Trophoblast cell (in vitro differentiated cells and primary cell): ENCODE data around the gene GNLY.

Source experiments
- DNase-seq, 2 donors: peaks; one replicate each; pipeline ENCODE4 v3.0.0-alpha.2; 2016
- H2AFZ ChIP-seq: 2 replicates; pipeline ENCODE4 v1.6.1; 2013; ENCODE audit warnings: low read length, moderate library complexity, mild to moderate bottlenecking; ENCODE audit not compliant: insufficient read depth, poor library complexity
- H2AK5ac ChIP-seq: 2 replicates; pipeline ENCODE4 v1.6.1; 2013; ENCODE audit warnings: mild to moderate bottlenecking, low read length
- H2BK120ac ChIP-seq: 2 replicates; pipeline ENCODE4 v1.6.1; 2013; ENCODE audit warnings: low read length, mild to moderate bottlenecking, moderate library complexity; ENCODE audit not compliant: insufficient read depth, poor library complexity
- H2BK12ac ChIP-seq: 2 replicates; pipeline ENCODE4 v1.6.1; 2013; ENCODE audit warnings: mild to moderate bottlenecking, low read length, moderate library complexity
- H2BK5ac ChIP-seq: 2 replicates; pipeline ENCODE4 v1.6.1; 2013; ENCODE audit warnings: low read length, low read depth, moderate library complexity, mild to moderate bottlenecking; ENCODE audit not compliant: poor library complexity
- H3K14ac ChIP-seq: 2 replicates; pipeline ENCODE4 v1.6.1; 2013; ENCODE audit warnings: mild to moderate bottlenecking, low read length
- H3K18ac ChIP-seq: 2 replicates; pipeline ENCODE4 v1.6.1; 2013; ENCODE audit warnings: mild to moderate bottlenecking, low read length
- H3K23ac ChIP-seq: 2 replicates; pipeline ENCODE4 v1.6.1; 2013; ENCODE audit warnings: low read length
- H3K27ac ChIP-seq: 2 replicates; pipeline ENCODE4 v1.5.1; 2013; ENCODE audit warnings: low read depth, mild to moderate bottlenecking, inconsistent platforms, low read length, moderate library complexity
- H3K27me3 ChIP-seq: 2 replicates; pipeline ENCODE4 v1.6.1; 2013; ENCODE audit warnings: inconsistent platforms, mild to moderate bottlenecking, low read length, moderate library complexity; ENCODE audit not compliant: insufficient read depth
- H3K36me3 ChIP-seq, 2 experiments: 1 replicate in 1 of 2; 2 replicates in 1 of 2; pipeline ENCODE4 v1.6.1; 2013; ENCODE audit warnings: low read length in 2 of 2, mild to moderate bottlenecking in 2 of 2, moderate library complexity in 1 of 2; ENCODE audit not compliant: insufficient read depth in 2 of 2, control insufficient read depth in 1 of 2
- H3K4ac ChIP-seq: 2 replicates; pipeline ENCODE4 v1.6.1; 2013; ENCODE audit warnings: low read depth, mild to moderate bottlenecking, low read length, moderate library complexity
- H3K4me1 ChIP-seq, 2 experiments: 1 replicate in 1 of 2; 2 replicates in 1 of 2; pipeline ENCODE4 v1.6.1; 2013; ENCODE audit warnings: low read length in 2 of 2, mild to moderate bottlenecking in 2 of 2, moderate library complexity in 1 of 2; ENCODE audit not compliant: insufficient read depth in 2 of 2, control insufficient read depth in 1 of 2
- H3K4me2 ChIP-seq: 2 replicates; pipeline ENCODE4 v1.6.1; 2013; ENCODE audit warnings: inconsistent platforms, mild to moderate bottlenecking, low read length, moderate library complexity
- H3K4me3 ChIP-seq: 2 replicates; pipeline ENCODE4 v1.5.1; 2013; ENCODE audit warnings: mild to moderate bottlenecking, low read depth, low read length, inconsistent platforms
- H3K79me1 ChIP-seq: one replicate; pipeline ENCODE4 v1.6.1; 2013; ENCODE audit warnings: low read length
- H3K79me2 ChIP-seq: 2 replicates; pipeline ENCODE4 v1.6.1; 2013; ENCODE audit warnings: low read length, mild to moderate bottlenecking; ENCODE audit not compliant: control insufficient read depth, insufficient read depth, poor library complexity
- H3K9ac ChIP-seq: 2 replicates; pipeline ENCODE4 v1.6.1; 2013; ENCODE audit warnings: mild to moderate bottlenecking, low read length
- H3K9me3 ChIP-seq: 2 replicates; pipeline ENCODE4 v1.6.1; 2013; ENCODE audit warnings: low read depth, mild to moderate bottlenecking, control low read depth, inconsistent platforms, low read length; ENCODE audit not compliant: insufficient read depth
- H4K12ac ChIP-seq: 2 replicates; pipeline ENCODE4 v1.6.1; 2013; ENCODE audit warnings: low read depth, mild to moderate bottlenecking, low read length, moderate library complexity
- H4K8ac ChIP-seq: 2 replicates; pipeline ENCODE4 v1.6.1; 2013; ENCODE audit warnings: low read depth, mild to moderate bottlenecking, low read length, moderate library complexity
- H4K91ac ChIP-seq: one replicate; pipeline ENCODE4 v1.6.1; 2013; ENCODE audit warnings: low read depth, mild to moderate bottlenecking, low read length, moderate library complexity
- WGBS: extraction: QIAGEN DNeasy Blood & Tissue Kit; methylation state at CpG from one replicate; pipeline ENCODE4 v1.1.7; 2013; ENCODE audit warnings: missing lambda C conversion rate; ENCODE audit not compliant: insufficient read length, insufficient coverage; ENCODE audit errors: extremely low coverage; 5-methylcytosine and 5-hydroxymethylcytosine counted together

The GNLY gene

GRCh38 chr2:85648619-85649018 lies 45.5 kb upstream of the GNLY start:
- Histone ChIP-seq H4K91ac (no peak overlapping the region), H3K18ac (no peak overlapping the region), H3K79me2 (no peaks in the 10 kb centered on the region), H3K23ac (no peak overlapping the region), H3K4me3 (no peak overlapping the region), H3K4me1 (no peaks in the 10 kb centered on the region), H3K36me3 (peaks cover 47 to 66% of the 10 kb centered on the region in 2 experiments), H2BK5ac (no peak overlapping the region), H3K14ac (no peak overlapping the region), H3K9me3 (no peaks in the 10 kb centered on the region), H2BK120ac (no peak overlapping the region), H2AK5ac (no peak overlapping the region), H3K27me3 (no peaks in the 10 kb centered on the region), H3K27ac (no peak overlapping the region), H4K8ac (no peak overlapping the region), H2AFZ (no peak overlapping the region), H3K4ac (no peak overlapping the region), H4K12ac (no peak overlapping the region), H2BK12ac (no peak overlapping the region), H3K79me1 (no peaks in the 10 kb centered on the region), H3K4me2 (no peak overlapping the region), H3K9ac (no peak overlapping the region)
- no CpG with 5 or more reads among the region's 2 CpGs for WGBS
- DNase-seq, result peak in 1 of 2 donors; percentile 42

GRCh38 chr2:85649201-85650190 lies 44.7 kb upstream of the GNLY start:
- H2AK5ac ChIP-seq, result no peak overlapping the region
- WGBS, result no CpG with 5 or more reads among the region's 9 CpGs
- H3K4me1 ChIP-seq, result no peaks in the 10 kb centered on the region
- no peak overlapping the region for H2AFZ ChIP-seq
- H3K9me3 ChIP-seq, result no peaks in the 10 kb centered on the region
- no peaks in the 10 kb centered on the region for H3K27me3 ChIP-seq
- H3K36me3 ChIP-seq, result peaks cover 43 to 64% of the 10 kb centered on the region in 2 experiments
- H2BK12ac ChIP-seq, result no peak overlapping the region
- H3K79me1 ChIP-seq, result no peaks in the 10 kb centered on the region
- no peak overlapping the region for H3K9ac ChIP-seq
- H4K91ac ChIP-seq, result no peak overlapping the region
- DNase-seq, result no peak
- no peak overlapping the region for H3K27ac ChIP-seq
- H3K4me2 ChIP-seq, result no peak overlapping the region
- H3K4ac ChIP-seq, result no peak overlapping the region
- no peak overlapping the region for H4K8ac ChIP-seq
- no peak overlapping the region for H4K12ac ChIP-seq
- H3K18ac ChIP-seq, result no peak overlapping the region
- no peak overlapping the region for H3K4me3 ChIP-seq
- no peaks in the 10 kb centered on the region for H3K79me2 ChIP-seq
- no peak overlapping the region for H2BK120ac ChIP-seq
- H2BK5ac ChIP-seq, result no peak overlapping the region
- H3K23ac ChIP-seq, result no peak overlapping the region
- no peak overlapping the region for H3K14ac ChIP-seq

- Histone ChIP-seq H3K18ac (no peak overlapping the region), H2BK12ac (no peak overlapping the region), H3K9me3 (no peaks in the 10 kb centered on the region), H3K27ac (no peak overlapping the region), H3K4me3 (no peak overlapping the region), H2BK120ac (no peak overlapping the region), H3K4me1 (no peaks in the 10 kb centered on the region), H4K8ac (no peak overlapping the region), H3K79me1 (no peaks in the 10 kb centered on the region), H4K91ac (no peak overlapping the region), H3K14ac (no peak overlapping the region), H4K12ac (no peak overlapping the region), H2AK5ac (no peak overlapping the region), H3K79me2 (no peaks in the 10 kb centered on the region), H3K23ac (no peak overlapping the region), H2AFZ (no peak overlapping the region), H2BK5ac (no peak overlapping the region), H3K9ac (no peak overlapping the region), H3K4ac (no peak overlapping the region), H3K27me3 (no peaks in the 10 kb centered on the region), H3K36me3 (peaks cover 36 to 57% of the 10 kb centered on the region in 2 experiments), H3K4me2 (no peak overlapping the region)
- no peak for DNase-seq
- WGBS, result no CpG with 5 or more reads among the region's 4 CpGs
Measured at GRCh38 chr2:85650456-85650855, 43.7 kb upstream of the GNLY start.

GRCh38 chr2:85651097-85651496 lies 43.1 kb upstream of the GNLY start:
- no peak overlapping the region for H3K9ac ChIP-seq
- no peak overlapping the region for H4K91ac ChIP-seq
- no peak overlapping the region for H2BK5ac ChIP-seq
- H3K79me2 ChIP-seq, result no peaks in the 10 kb centered on the region
- no peak overlapping the region for H4K8ac ChIP-seq
- H2BK120ac ChIP-seq, result no peak overlapping the region
- DNase-seq, result no peak
- H3K4me3 ChIP-seq, result no peak overlapping the region
- no peak overlapping the region for H3K14ac ChIP-seq
- no peak overlapping the region for H2AK5ac ChIP-seq
- no peak overlapping the region for H3K4ac ChIP-seq
- no peaks in the 10 kb centered on the region for H3K79me1 ChIP-seq
- no peaks in the 10 kb centered on the region for H3K27me3 ChIP-seq
- H3K36me3 ChIP-seq, result peaks cover 34 to 51% of the 10 kb centered on the region in 2 experiments
- no peak overlapping the region for H3K27ac ChIP-seq
- no peak overlapping the region for H4K12ac ChIP-seq
- H2AFZ ChIP-seq, result no peak overlapping the region
- no peak overlapping the region for H3K18ac ChIP-seq
- no peaks in the 10 kb centered on the region for H3K4me1 ChIP-seq
- WGBS, result no CpG with 5 or more reads among the region's 3 CpGs
- no peak overlapping the region for H3K4me2 ChIP-seq
- H3K23ac ChIP-seq, result no peak overlapping the region
- H3K9me3 ChIP-seq, result no peaks in the 10 kb centered on the region
- no peak overlapping the region for H2BK12ac ChIP-seq
